H1 (cell line): ENCODE measurements around the gene CYP27C1. TPM values are rescaled to one million over a fixed set of nuclear protein-coding genes. Genes with fewer than 3 reads are reported as not detected.

ENCODE experiments used
- CTCF ChIA-PET: fragments of 300-600 bp; sonication (Branson Sonifier 250); formaldehyde crosslinking; loops from one replicate; lab custom pipeline; 2021; ENCODE audit not compliant: partially characterized antibody; lab: Charles Lee
- POLR2A ChIA-PET: fragments of 300-600 bp; sonication (Branson Sonifier 250); formaldehyde crosslinking; loops from one replicate; lab custom pipeline; 2021; ENCODE audit warnings: inconsistent platforms; ENCODE audit not compliant: partially characterized antibody; lab: Charles Lee
- DNase-seq, 2 experiments: peaks; one replicate each; pipeline versions ENCODE4 v3.0.0 to v3.0.0-alpha.2; 2010 to 2022; ENCODE audit warnings: low spot score in 2 of 2, low read depth in 1 of 2, mixed read lengths in 1 of 2
- FAIRE-seq: peaks from 2 replicates; lab custom pipeline; 2011; peaks lifted over from hg19 to GRCh38; lab: Jason Lieb, UNC
- H2AFZ ChIP-seq: 2 replicates; pipeline ENCODE4 v1.8.1; 2012; ENCODE audit warnings: low read length, inconsistent platforms
- H2AK5ac ChIP-seq: 2 replicates; pipeline ENCODE4 v1.6.1; 2013; ENCODE audit warnings: low read depth, low read length
- H2BK120ac ChIP-seq: replicated peaks from 2 replicates; pipeline ENCODE3; 2013; ENCODE audit warnings: low read depth, low read length, inconsistent platforms
- H2BK12ac ChIP-seq: 2 replicates; pipeline ENCODE4 v1.6.1; 2013; ENCODE audit warnings: low read depth, low read length
- H2BK15ac ChIP-seq: 2 replicates; pipeline ENCODE4 v1.6.1; 2013; ENCODE audit warnings: low read length
- H2BK20ac ChIP-seq: 2 replicates; pipeline ENCODE4 v1.6.1; 2013; ENCODE audit warnings: low read length
- H2BK5ac ChIP-seq: 2 replicates; pipeline ENCODE4 v1.6.1; 2013; ENCODE audit warnings: low read depth, low read length
- H3K14ac ChIP-seq: 2 replicates; pipeline ENCODE4 v1.6.1; 2013; ENCODE audit warnings: inconsistent platforms; ENCODE audit not compliant: insufficient read length
- H3K18ac ChIP-seq: 2 replicates; pipeline ENCODE4 v1.6.1; 2013; ENCODE audit warnings: low read length; ENCODE audit errors: extremely low read depth
- H3K23ac ChIP-seq: 2 replicates; pipeline ENCODE4 v1.6.1; 2013; ENCODE audit warnings: inconsistent platforms; ENCODE audit not compliant: insufficient read length
- H3K23me2 ChIP-seq: 2 replicates; pipeline ENCODE4 v1.6.1; 2013; ENCODE audit warnings: low read depth, low read length
- H3K27ac ChIP-seq: 2 replicates; pipeline ENCODE4 v1.6.1; 2011; ENCODE audit warnings: low read depth, low read length, inconsistent platforms
- H3K27me3 ChIP-seq, 4 experiments: replicated peaks in 1 of 4; 1 replicate in 1 of 4; 2 replicates in 3 of 4; pipeline versions ENCODE4 v1.6.1 to v1.8.1; 2011 to 2013; ENCODE audit warnings: low read length in 3 of 4, mild to moderate bottlenecking in 3 of 4, inconsistent platforms in 2 of 4, mixed read lengths in 2 of 4, moderate library complexity in 1 of 4; ENCODE audit not compliant: control insufficient read depth in 3 of 4, insufficient read depth in 3 of 4; ENCODE audit errors: extremely low read depth in 1 of 4
- H3K36me3 ChIP-seq, 4 experiments: 2 replicates each; pipeline versions ENCODE4 v1.6.1 to v1.8.1; 2011 to 2013; ENCODE audit warnings: mild to moderate bottlenecking in 4 of 4, low read length in 3 of 4, moderate library complexity in 2 of 4, control low read depth in 1 of 4, inconsistent platforms in 1 of 4; ENCODE audit not compliant: insufficient read depth in 4 of 4, control insufficient read depth in 2 of 4
- H3K4ac ChIP-seq: replicated peaks from 2 replicates; pipeline ENCODE3; 2013; ENCODE audit warnings: low read length, low read depth, mixed read lengths, inconsistent platforms; ENCODE audit not compliant: insufficient read length
- H3K4me1 ChIP-seq, 4 experiments: replicated peaks in 1 of 4; 1 replicate in 1 of 4; 2 replicates in 3 of 4; pipeline versions ENCODE4 v1.6.1 to v1.8.1; 2011 to 2013; ENCODE audit warnings: low read length in 3 of 4, inconsistent platforms in 2 of 4, mixed read lengths in 1 of 4; ENCODE audit not compliant: insufficient read depth in 4 of 4, control insufficient read depth in 3 of 4
- H3K4me2 ChIP-seq, 2 experiments: 2 replicates each; pipeline versions ENCODE4 v1.6.1 to v1.8.1; 2011 to 2013; ENCODE audit warnings: low read depth in 2 of 2, low read length in 2 of 2, control low read depth in 1 of 2, inconsistent platforms in 1 of 2, mild to moderate bottlenecking in 1 of 2; ENCODE audit not compliant: insufficient read depth in 1 of 2
- H3K4me3 ChIP-seq, 4 experiments: fragments of 200-600, 300-600 bp in 1 of 4; sonication (generic), shearing (Covaris generic), sonication (Bioruptor Twin) in 1 of 4; 2 replicates each; pipeline versions ENCODE4 v1.5.1 to v1.8.1; 2011 to 2016; ENCODE audit warnings: low read length in 4 of 4, low read depth in 3 of 4, control low read depth in 2 of 4, inconsistent platforms in 2 of 4, mild to moderate bottlenecking in 2 of 4, mixed read lengths in 1 of 4, moderate library complexity in 1 of 4; ENCODE audit not compliant: insufficient read depth in 2 of 4; ENCODE audit errors: extremely low read depth in 1 of 4
- H3K56ac ChIP-seq: replicated peaks from 2 replicates; pipeline ENCODE3; 2013; ENCODE audit warnings: low read depth, mild to moderate bottlenecking, mixed read lengths, low read length, inconsistent platforms; ENCODE audit not compliant: insufficient read length
- H3K79me1 ChIP-seq: 2 replicates; pipeline ENCODE4 v1.6.1; 2013; ENCODE audit warnings: low read depth, low read length, control low read depth
- H3K79me2 ChIP-seq, 2 experiments: 2 replicates each; pipeline versions ENCODE4 v1.6.1 to v1.8.1; 2012 to 2013; ENCODE audit warnings: low read length in 2 of 2, mild to moderate bottlenecking in 2 of 2, inconsistent platforms in 1 of 2; ENCODE audit not compliant: insufficient read depth in 2 of 2, control insufficient read depth in 1 of 2
- H3K9ac ChIP-seq, 4 experiments: replicated peaks in 1 of 4; 1 replicate in 1 of 4; 2 replicates in 3 of 4; pipeline versions ENCODE4 v1.6.1 to v1.8.1; 2011 to 2013; ENCODE audit warnings: low read depth in 3 of 4, low read length in 3 of 4, control low read depth in 2 of 4, mild to moderate bottlenecking in 2 of 4, moderate library complexity in 2 of 4, inconsistent platforms in 1 of 4; ENCODE audit errors: extremely low read depth in 1 of 4
- H3K9me3 ChIP-seq, 2 experiments: 2 replicates each; pipeline versions ENCODE4 v1.6.1 to v1.8.1; 2012 to 2013; ENCODE audit warnings: mild to moderate bottlenecking in 2 of 2, moderate library complexity in 2 of 2, control low read depth in 1 of 2, inconsistent platforms in 1 of 2, low read depth in 1 of 2, low read length in 1 of 2, mixed read lengths in 1 of 2; ENCODE audit not compliant: insufficient read depth in 2 of 2
- H4K20me1 ChIP-seq, 2 experiments: replicated peaks in 1 of 2; 2 replicates each; pipeline versions ENCODE3 to v1.8.1; 2011 to 2013; ENCODE audit warnings: inconsistent platforms in 2 of 2, low read length in 2 of 2, mild to moderate bottlenecking in 1 of 2; ENCODE audit not compliant: insufficient read depth in 2 of 2, control insufficient read depth in 1 of 2
- H4K5ac ChIP-seq: 2 replicates; pipeline ENCODE4 v1.6.1; 2013; ENCODE audit warnings: low read length, low read depth, mixed read lengths, inconsistent platforms; ENCODE audit not compliant: insufficient read length
- H4K8ac ChIP-seq: 2 replicates; pipeline ENCODE4 v1.8.0; 2013; ENCODE audit warnings: mild to moderate bottlenecking, moderate library complexity, low read length, inconsistent platforms; ENCODE audit not compliant: insufficient read depth; ENCODE audit errors: extremely low read depth
- H4K91ac ChIP-seq: replicated peaks from 2 replicates; pipeline ENCODE3; 2013; ENCODE audit warnings: low read length, mixed read lengths, inconsistent platforms; ENCODE audit not compliant: insufficient read length
- BCL11A ChIP-seq, 2 experiments: IDR thresholded peaks; one replicate each; pipeline ENCODE4 v1.6.1; 2011; ENCODE audit warnings: low read depth in 2 of 2, low read length in 2 of 2, mild to moderate bottlenecking in 2 of 2
- BRCA1 ChIP-seq: IDR thresholded peaks from 2 replicates; pipeline ENCODE4 v1.6.1; 2012; ENCODE audit warnings: low read depth, low read length, improper control_type of control experiment
- CHD2 ChIP-seq: IDR thresholded peaks from 2 replicates; pipeline ENCODE4 v1.6.1; 2012; ENCODE audit warnings: low read length, improper control_type of control experiment
- GABPA ChIP-seq: IDR thresholded peaks from 2 replicates; pipeline ENCODE4 v1.6.1; 2011; ENCODE audit warnings: mild to moderate bottlenecking, low read length, moderate library complexity, borderline replicate concordance; ENCODE audit not compliant: insufficient read depth
- RFX5 ChIP-seq: IDR thresholded peaks from 2 replicates; pipeline ENCODE4 v1.6.1; 2011; ENCODE audit warnings: low read depth, low read length, improper control_type of control experiment, borderline replicate concordance
- RNF2 ChIP-seq: fragments of 200-900, 300-1000 bp; sonication (generic); IDR thresholded peaks from 2 replicates; pipeline ENCODE4 v1.7.1; 2016; ENCODE audit warnings: borderline replicate concordance, low read depth, mild to moderate bottlenecking, antibody characterized with exemption, low read length; ENCODE audit not compliant: poor library complexity, severe bottlenecking; ENCODE audit errors: missing control alignments
- SAP30 ChIP-seq: fragments of 300-600 bp; sonication (generic); IDR thresholded peaks from 2 replicates; pipeline ENCODE4 v1.7.1; 2012; ENCODE audit warnings: low read length, moderate library complexity, mild to moderate bottlenecking, inconsistent platforms; ENCODE audit not compliant: insufficient read depth, insufficient replicate concordance
- TAF7 ChIP-seq: optimal IDR thresholded peaks from 2 replicates; pipeline ENCODE3; 2011; ENCODE audit warnings: low read depth, mild to moderate bottlenecking, inconsistent platforms, low read length, moderate library complexity, borderline replicate concordance
- ZNF274 ChIP-seq: IDR thresholded peaks from 2 replicates; pipeline ENCODE4 v1.7.0; 2012; ENCODE audit warnings: low read length, borderline replicate concordance; ENCODE audit errors: extremely low read depth
- WGBS, 2 experiments: shearing (Covaris generic) in 1 of 2; methylation state at CpG; one replicate each; pipeline versions ENCODE4 v1.1.6 to v1.1.7; 2013 to 2015; ENCODE audit warnings: low lambda C conversion rate in 2 of 2, mixed read lengths in 2 of 2, inconsistent platforms in 1 of 2, low coverage in 1 of 2, missing lambda C conversion rate in 1 of 2; ENCODE audit not compliant: insufficient replicate concordance in 2 of 2, insufficient coverage in 1 of 2, insufficient read length in 1 of 2; ENCODE audit errors: extremely low coverage in 1 of 2, missing lambda C conversion rate in 1 of 2; 5-methylcytosine and 5-hydroxymethylcytosine counted together
- polyA plus RNA-seq, 7 experiments: library from polyadenylated mRNA; depleted of rRNA in 3 of 7; stranded (reverse) in 5 of 7; unstranded in 2 of 7; fragments of >200 nt in 5 of 7; fragments of 200-250 nt in 2 of 7; gene quantifications; 1 replicate in 5 of 7; 2 replicates in 1 of 7; 4 replicates in 1 of 7; pipeline versions ENCODE4 v1.2.1 to v1.2.3, GENCODE V29; 2011 to 2013; ENCODE audit warnings: missing spikeins in 2 of 7, mixed read lengths in 2 of 7
- total RNA-seq: library from RNA; stranded (reverse); fragmentation: NEBNext Ultra II Directional; extraction: Animal tissue kit (Norgen Biotek cat#: 25700); gene quantifications from 2 replicates; pipeline ENCODE4 v1.2.1, GENCODE V29; 2021
- TF ChIP-seq, protein P1 (sequence below): IDR thresholded peaks from 2 replicates; pipeline ENCODE4 v1.6.1; 2012; ENCODE audit warnings: inconsistent platforms

The CYP27C1 gene
- total and polyA plus RNA-seq, 2 of the 8 experiments (the other 6 are each of a cell fraction or from before 2014, with no cell fraction given) = 1.3 to 3.2 TPM

DNA sequence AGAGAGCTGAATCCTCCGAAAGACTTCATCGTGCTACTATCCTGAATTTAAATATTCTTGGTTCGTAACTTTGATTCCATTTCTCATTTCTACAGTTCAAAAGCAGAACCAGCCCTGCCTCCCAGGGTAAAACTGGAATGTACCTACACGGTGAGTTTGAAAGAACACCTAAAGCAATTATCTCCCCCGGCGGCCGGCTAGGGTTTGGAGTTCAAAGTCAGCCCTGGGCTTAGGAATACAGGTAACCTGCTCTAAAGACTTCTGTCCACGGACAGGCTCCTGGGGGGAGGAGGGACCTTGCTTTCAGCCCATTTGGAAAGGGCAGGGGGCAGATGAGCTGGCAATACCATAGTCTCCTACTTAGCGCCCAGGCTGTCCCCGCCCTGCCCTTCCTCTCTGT lies 32.3 kb downstream of the CYP27C1 start:
- CTCF ChIA-PET = interaction anchor here (1.1 to 2.5 kb wide), 4 partner anchors 9 to 49 kb away, joined by 3 to 9 read pairs (median 4); no protein-coding TSS in a partner anchor
- H2BK20ac ChIP-seq = no peak overlapping the region
- 59% methylated on average over 9 of the region's 10 CpGs; no CpG with 5 or more reads in 1 of the 2 experiments for WGBS, 2 experiments
- no peak overlapping the region for H3K4me3 ChIP-seq
- H4K91ac ChIP-seq = no peak overlapping the region
- H2BK15ac ChIP-seq = no peak overlapping the region
- no peak overlapping the region for H3K27ac ChIP-seq
- TF ChIP-seq BCL11A (IDR thresholded peaks at IDR 0.05; ENCODE audit: low read depth in 2 of 2, low read length in 2 of 2) (no peak), RNF2 (no peak), GABPA (no peak), RFX5 (no peak), ZNF274 (no peak), CHD2 (no peak), TAF7 (no peak), BRCA1 (no peak), SAP30 (no peak)
- TF ChIP-seq, protein P1, sequence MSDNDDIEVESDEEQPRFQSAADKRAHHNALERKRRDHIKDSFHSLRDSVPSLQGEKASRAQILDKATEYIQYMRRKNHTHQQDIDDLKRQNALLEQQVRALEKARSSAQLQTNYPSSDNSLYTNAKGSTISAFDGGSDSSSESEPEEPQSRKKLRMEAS = no peak
- H2BK120ac ChIP-seq = no peak overlapping the region
- no peak overlapping the region for H3K4ac ChIP-seq
- H4K20me1 ChIP-seq = no peaks in the 10 kb centered on the region
- H3K56ac ChIP-seq = no peak overlapping the region
- no peak overlapping the region; the same call in 1 of the 2 replicates for H3K18ac ChIP-seq
- H2BK12ac ChIP-seq = no peak overlapping the region
- FAIRE-seq = no peak
- H2AK5ac ChIP-seq = no peak overlapping the region
- no peak overlapping the region for H3K14ac ChIP-seq
- no peak overlapping the region for H2BK5ac ChIP-seq
- no peaks in the 10 kb centered on the region for H3K79me2 ChIP-seq
- H3K4me2 ChIP-seq = no peak overlapping the region
- H2AFZ ChIP-seq = no peak overlapping the region
- no peaks in the 10 kb centered on the region for H3K23me2 ChIP-seq
- H4K8ac ChIP-seq = no peak overlapping the region
- H3K23ac ChIP-seq = no peak overlapping the region
- no peak overlapping the region for H3K9ac ChIP-seq
- H3K36me3 ChIP-seq = no peaks in the 10 kb centered on the region; a peak in 1 of 8 replicates
- peaks cover 0 to 16% (median 9%) of the 10 kb centered on the region in 4 experiments; a peak in 5 of 7 replicates for H3K4me1 ChIP-seq
- H3K27me3 ChIP-seq = no peaks in the 10 kb centered on the region
- DNase-seq = no peak
- no peaks in the 10 kb centered on the region for H3K79me1 ChIP-seq
- POLR2A ChIA-PET = interaction anchor here (1.5 kb wide), 1 partner anchor 32 kb away, joined by 4 read pairs; no protein-coding TSS in a partner anchor
- H4K5ac ChIP-seq = no peak overlapping the region
- H3K9me3 ChIP-seq = no peaks in the 10 kb centered on the region
